IPS-NIHi7 (cell line): ENCODE results near the gene RAB44.

Experiments used
- DNase-seq: peaks from one replicate; pipeline ENCODE4 v3.0.0; 2012; ENCODE audit warnings: mixed read lengths; ENCODE audit errors: extremely low spot score

Gene RAB44

GRCh38 chr6:36730424-36731380 lies 33.1 kb downstream of the RAB44 start:
- DNase-seq = no peak

- DNase-seq = no peak
Observed at GRCh38 chr6:36731622-36732310, 34.1 kb downstream of the RAB44 start.

- no peak for DNase-seq
Observed at GRCh38 chr6:36733300-36733699, 35.7 kb downstream of the RAB44 start.

GRCh38 chr6:36734486-36735060 lies 36.9 kb downstream of the RAB44 start:
- DNase-seq = no peak

GRCh38 chr6:36735110-36736071 lies 37.8 kb downstream of the RAB44 start:
- no peak for DNase-seq

- DNase-seq = no peak
Observed at GRCh38 chr6:36737043-36737785, 39.6 kb downstream of the RAB44 start.

GRCh38 chr6:36738108-36738507 lies 40.5 kb downstream of the RAB44 start:
- no peak for DNase-seq

- no peak for DNase-seq
Observed at GRCh38 chr6:36739947-36740817, 42.6 kb downstream of the RAB44 start.

- no peak for DNase-seq
Observed at GRCh38 chr6:36740818-36741179, 43.2 kb downstream of the RAB44 start.

GRCh38 chr6:36742146-36742545 lies 44.5 kb downstream of the RAB44 start:
- DNase-seq = no peak

- no peak for DNase-seq
Observed at GRCh38 chr6:36743032-36743431, 45.4 kb downstream of the RAB44 start.

GRCh38 chr6:36743538-36744303 lies 46.1 kb downstream of the RAB44 start:
- no peak for DNase-seq

GRCh38 chr6:36744304-36744673 lies 46.7 kb downstream of the RAB44 start:
- no peak for DNase-seq

- no peak for DNase-seq
Observed at GRCh38 chr6:36745283-36745682, 47.7 kb downstream of the RAB44 start.

- no peak for DNase-seq
Observed at GRCh38 chr6:36745836-36746235, 48.2 kb downstream of the RAB44 start.

- DNase-seq = no peak
Observed at GRCh38 chr6:36746251-36746650, 48.6 kb downstream of the RAB44 start.

GRCh38 chr6:36749829-36750489 lies 52.3 kb downstream of the RAB44 start:
- no peak for DNase-seq

GRCh38 chr6:36751091-36751490 lies 53.5 kb downstream of the RAB44 start:
- DNase-seq = no peak

GRCh38 chr6:36751833-36752186 lies 54.2 kb downstream of the RAB44 start:
- no peak for DNase-seq
